ENCODE measurements around the gene CDC45. TPM values are rescaled to one million over a fixed set of nuclear protein-coding genes. Genes with fewer than 3 reads are reported as not detected.

The CDC45 gene
- total RNA-seq (10 to 100 TPM; 38.8 to 43.7 TPM), polyA plus RNA-seq (ENCODE audit: insufficient read depth, low read depth, low replicate concordance) (47.2 TPM)
- long read RNA-seq, donor 1, transcript CDC45-201 (19 exons, 1,976 nt): major isoform, 5 of 6 reads
- long read RNA-seq, donor 1, partial matches to known transcripts: 0 of 6 reads
- long read RNA-seq, donor 1, other reads (novel, unspliced or antisense): 0 of 6 reads
- long read RNA-seq, donor 2, partial matches to known transcripts: 0 of 2 reads
- long read RNA-seq, donor 2, other reads (novel, unspliced or antisense): 0 of 2 reads

GRCh38 chr22:19479355-19480172 lies at the start of gene CDC45:
Gene CDC45 (plus strand): TSS chr22:19479920. CDS start chr22:19479969, 49 bp downstream.
- Histone ChIP-seq H3K4me3 (peak within 1 kb of the TSS; percentile 77 to 86), H3K27ac (peak within 1 kb of the TSS; percentile 95 to 99), H3K4me1 (peaks cover 34% of the 10 kb centered on the region), H3K27me3 (no peaks in the 10 kb centered on the region), H3K36me3 (ENCODE audit: low read depth, missing control alignments) (no peaks in the 10 kb centered on the region), H3K9me3 (no peaks in the 10 kb centered on the region)
- WGBS, 2 donors: 1% methylated on average over 50 of the region's 50 CpGs
- TF ChIP-seq POLR2A (IDR thresholded peaks at IDR 0.05) (no peak), CTCF (IDR thresholded peaks at IDR 0.05) (peak in 1 of 3 experiments; percentile 5)
- DNase-seq: peak; percentile 98
- intact Hi-C loops (cut with DNase I; ENCODE audit: low total_unique reads): no loop called here

DNA sequence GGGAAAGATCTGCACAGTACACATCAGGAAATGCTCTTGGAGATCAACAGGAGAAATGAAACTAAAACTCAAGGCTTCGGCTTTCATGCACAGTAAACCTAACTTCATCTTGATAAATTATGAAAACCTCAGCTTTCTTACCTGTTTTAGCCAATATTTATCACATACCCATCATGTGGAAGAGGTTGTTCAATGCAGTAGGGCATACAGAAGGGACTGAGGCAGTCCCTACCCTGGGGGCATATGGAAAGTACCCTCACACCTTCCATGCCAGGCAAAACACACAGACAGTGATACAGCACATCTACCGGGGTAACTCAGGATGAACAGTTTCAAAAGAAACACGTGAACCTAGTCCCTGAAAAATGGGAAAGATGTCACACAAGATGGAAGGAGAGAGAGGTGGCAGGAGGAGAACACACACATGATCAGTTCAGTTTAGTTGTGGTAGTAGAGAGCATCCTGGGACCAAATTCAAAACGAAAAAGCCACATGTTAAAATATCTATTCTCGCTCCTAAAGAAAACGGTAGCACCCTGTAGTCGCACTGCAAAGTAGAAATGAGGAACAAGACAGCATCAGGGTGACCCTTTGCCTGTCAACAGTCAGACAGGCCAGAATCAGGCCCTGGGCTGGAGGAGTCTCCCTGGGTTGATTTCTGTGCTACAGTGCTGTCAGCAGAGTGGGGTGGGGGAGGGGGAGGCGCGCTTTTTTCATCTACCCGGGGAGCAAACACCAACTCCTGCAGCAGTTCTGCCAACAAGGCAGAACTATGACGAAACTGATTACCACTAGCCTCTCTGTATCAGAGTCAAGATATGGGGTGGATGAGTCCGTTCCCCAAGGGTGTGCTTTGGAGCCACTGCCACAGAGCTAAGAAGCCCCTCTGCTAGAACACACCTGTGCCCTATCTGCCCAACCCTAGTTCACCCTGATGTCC lies 49.5 kb upstream of the CDC45 start:
- H3K9me3 ChIP-seq: no peaks in the 10 kb centered on the region
- peak; percentile 47 for DNase-seq
- H3K27me3 ChIP-seq: no peaks in the 10 kb centered on the region
- no peaks in the 10 kb centered on the region for H3K36me3 ChIP-seq (ENCODE audit: low read depth, missing control alignments)
- intact Hi-C loops (cut with DNase I; ENCODE audit: low total_unique reads): no loop called here
- peak overlapping the region in 1 of 2 donors; percentile 2 for H3K27ac ChIP-seq
- peaks cover 19% of the 10 kb centered on the region for H3K4me1 ChIP-seq
- H3K4me3 ChIP-seq: peak overlapping the region; percentile 72 to 91
- WGBS, 2 donors: 6 to 9% methylated on average over 12 of the region's 12 CpGs
- TF ChIP-seq POLR2A (IDR thresholded peaks at IDR 0.05) (no peak), CTCF (IDR thresholded peaks at IDR 0.05) (no peak)

DNA sequence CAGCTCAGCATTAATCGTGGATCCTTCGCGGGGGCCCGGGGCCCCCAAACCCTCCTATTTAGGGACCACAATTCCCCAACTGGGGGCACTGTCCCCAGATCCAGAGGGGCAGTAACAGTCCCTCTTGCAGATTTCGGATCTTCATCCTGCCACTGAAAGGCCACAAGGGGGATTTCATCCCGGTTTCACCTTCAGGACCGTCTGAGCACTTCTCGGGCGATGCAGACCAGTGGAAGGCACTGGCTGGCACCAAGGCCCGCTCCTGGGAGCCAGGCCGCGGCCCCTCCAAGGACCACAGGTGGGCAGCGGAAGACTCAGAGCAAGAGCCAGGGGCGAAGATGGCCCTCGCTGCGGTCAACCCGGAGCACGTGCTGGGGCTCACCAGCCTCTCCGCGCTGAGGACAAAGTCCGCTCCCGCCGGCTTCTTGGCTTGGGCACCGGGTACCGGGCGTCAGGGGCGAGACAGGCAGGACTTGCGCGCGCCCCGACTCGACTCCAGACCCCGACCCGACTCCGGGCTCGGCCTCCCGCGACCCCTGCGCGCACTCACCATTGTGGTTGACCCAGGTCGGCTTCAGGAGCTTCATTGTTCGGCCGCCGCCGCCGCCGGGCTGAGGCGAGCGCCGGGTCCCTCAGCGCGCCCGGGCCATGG lies 48.7 kb upstream of the CDC45 start:
- WGBS, 2 donors: 0% methylated on average over 11 to 46 of the region's 53 CpGs
- intact Hi-C loops (cut with DNase I; ENCODE audit: low total_unique reads): no loop called here
- H3K4me1 ChIP-seq: peaks cover 19% of the 10 kb centered on the region
- H3K27me3 ChIP-seq: no peaks in the 10 kb centered on the region
- no peaks in the 10 kb centered on the region for H3K9me3 ChIP-seq
- peak overlapping the region; percentile 72 to 91 for H3K4me3 ChIP-seq
- DNase-seq: peak; percentile 48
- peak overlapping the region; percentile 2 to 59 for H3K27ac ChIP-seq
- H3K36me3 ChIP-seq (ENCODE audit: low read depth, missing control alignments): no peaks in the 10 kb centered on the region
- TF ChIP-seq POLR2A (IDR thresholded peaks at IDR 0.05) (no peak), CTCF (IDR thresholded peaks at IDR 0.05) (no peak)

DNA sequence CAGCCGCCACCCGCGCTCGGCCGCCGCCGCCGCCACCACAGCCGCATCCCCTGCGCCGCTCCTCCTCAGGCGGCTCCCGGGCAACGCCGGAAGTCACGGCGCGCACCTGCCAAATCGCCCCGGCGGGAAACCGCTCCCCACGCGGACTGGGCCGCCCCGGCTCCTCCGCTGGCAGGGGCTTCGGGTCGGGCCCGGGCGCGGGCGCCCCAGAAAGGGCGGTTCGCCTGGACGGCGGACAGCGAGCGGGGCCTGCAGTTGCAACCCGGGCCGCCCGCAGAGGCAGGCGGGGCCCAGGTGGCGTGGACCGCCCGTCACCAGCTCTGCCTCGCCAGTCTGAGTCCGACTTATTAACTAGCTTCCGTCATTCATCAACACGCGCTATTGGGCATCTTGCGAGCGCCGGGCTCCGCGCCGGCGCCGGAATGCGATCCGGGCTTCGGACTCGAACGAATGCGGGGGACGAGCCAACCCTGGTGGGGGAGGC lies 48.0 kb upstream of the CDC45 start, which contains the start of gene HIRA:
Gene HIRA (minus strand): TSS at position 85 of the 484 bp plus-strand sequence. CDS start 257 bp downstream, outside the sequence.
- H3K27ac ChIP-seq: peak within 1 kb of the TSS; percentile 77 to 94
- intact Hi-C loops (cut with DNase I; ENCODE audit: low total_unique reads): no loop called here
- peak within 1 kb of the TSS; percentile 72 to 91 for H3K4me3 ChIP-seq
- peaks cover 19% of the 10 kb centered on the region for H3K4me1 ChIP-seq
- 0% methylated on average over 62 of the region's 66 CpGs; no CpG with 5 or more reads in 1 of the 2 donors for WGBS, 2 donors
- H3K27me3 ChIP-seq: no peaks in the 10 kb centered on the region
- H3K9me3 ChIP-seq: no peaks in the 10 kb centered on the region
- H3K36me3 ChIP-seq (ENCODE audit: low read depth, missing control alignments): no peaks in the 10 kb centered on the region
- TF ChIP-seq CTCF (IDR thresholded peaks at IDR 0.05) (peak in 1 of 3 experiments; percentile 11), POLR2A (IDR thresholded peaks at IDR 0.05) (no peak)
- DNase-seq: peak; percentile 70

All from testis (tissue), 5 donors.